Measurements from ENCODE around the gene LSM14B. TPM values are rescaled to one million over a fixed set of nuclear protein-coding genes. Genes with fewer than 3 reads are reported as not detected.

Gene LSM14B
- total RNA-seq, 1 donor from 2014 or later = 67.8 TPM

GRCh38 chr20:62133051-62133845 lies 11.0 kb downstream of the LSM14B start:
- no peak for TF ChIP-seq CTCF (IDR thresholded peaks at IDR 0.05)
- Mint-ChIP-seq H3K4me3 (ENCODE audit: unreplicated experiment) (no peak overlapping the region), H3K9me3 (ENCODE audit: unreplicated experiment) (no peaks in the 10 kb centered on the region), H3K4me1 (ENCODE audit: unreplicated experiment) (no peaks in the 10 kb centered on the region), H3K36me3 (ENCODE audit: unreplicated experiment) (peaks cover 49% of the 10 kb centered on the region), H3K27me3 (ENCODE audit: unreplicated experiment) (no peaks in the 10 kb centered on the region), H3K27ac (ENCODE audit: unreplicated experiment) (peak overlapping the region; percentile 34)
- no peak for DNase-seq (ENCODE audit: extremely low spot score, unreplicated experiment)

GRCh38 chr20:62133864-62134263 lies 11.6 kb downstream of the LSM14B start:
- H3K9me3 Mint-ChIP-seq (ENCODE audit: unreplicated experiment) = no peaks in the 10 kb centered on the region
- no peak overlapping the region for H3K4me3 Mint-ChIP-seq (ENCODE audit: unreplicated experiment)
- no peak overlapping the region for H3K27ac Mint-ChIP-seq (ENCODE audit: unreplicated experiment)
- TF ChIP-seq CTCF (IDR thresholded peaks at IDR 0.05) = peak; percentile 9
- H3K4me1 Mint-ChIP-seq (ENCODE audit: unreplicated experiment) = no peaks in the 10 kb centered on the region
- no peaks in the 10 kb centered on the region for H3K27me3 Mint-ChIP-seq (ENCODE audit: unreplicated experiment)
- no peak for DNase-seq (ENCODE audit: extremely low spot score, unreplicated experiment)
- peaks cover 46% of the 10 kb centered on the region for H3K36me3 Mint-ChIP-seq (ENCODE audit: unreplicated experiment)

GRCh38 chr20:62134735-62135231 lies 12.5 kb downstream of the LSM14B start:
- no peak for DNase-seq (ENCODE audit: extremely low spot score, unreplicated experiment)
- Mint-ChIP-seq H3K36me3 (ENCODE audit: unreplicated experiment) (peaks cover 48% of the 10 kb centered on the region), H3K4me3 (ENCODE audit: unreplicated experiment) (no peak overlapping the region), H3K27ac (ENCODE audit: unreplicated experiment) (peak overlapping the region; percentile 7), H3K27me3 (ENCODE audit: unreplicated experiment) (no peaks in the 10 kb centered on the region), H3K4me1 (ENCODE audit: unreplicated experiment) (no peaks in the 10 kb centered on the region), H3K9me3 (ENCODE audit: unreplicated experiment) (no peaks in the 10 kb centered on the region)
- TF ChIP-seq CTCF (IDR thresholded peaks at IDR 0.05) = no peak

- no peak for TF ChIP-seq CTCF (IDR thresholded peaks at IDR 0.05)
- DNase-seq (ENCODE audit: extremely low spot score, unreplicated experiment) = no peak
- Mint-ChIP-seq H3K27ac (ENCODE audit: unreplicated experiment) (peak overlapping the region; percentile 4), H3K4me3 (ENCODE audit: unreplicated experiment) (no peak overlapping the region), H3K36me3 (ENCODE audit: unreplicated experiment) (peaks cover 47% of the 10 kb centered on the region), H3K4me1 (ENCODE audit: unreplicated experiment) (peaks cover 6% of the 10 kb centered on the region), H3K27me3 (ENCODE audit: unreplicated experiment) (no peaks in the 10 kb centered on the region), H3K9me3 (ENCODE audit: unreplicated experiment) (no peaks in the 10 kb centered on the region)
These were observed 13.4 kb downstream of the LSM14B start for GRCh38 chr20:62135573-62136266.
